HL-60/S4 treated with phorbol 12-myristate 13-acetate at 8.2 ng/mL for 4 days and 3 days (cell line): ENCODE results near the gene PRKCG.
"Not testable (repeated sequence)": the region's sequence is repeated elsewhere in the genome, so short reads cannot be mapped to it uniquely, and the experiment has no call there.

ENCODE experiments used
- in situ Hi-C: fragments of 300-500 bp; cut with MboI; formaldehyde crosslinking; loops from 2 replicates; pipeline ENCODE4 v1.15.0; 2022; ENCODE audit warnings: low sequenced_read_pairs

PRKCG gene

DNA sequence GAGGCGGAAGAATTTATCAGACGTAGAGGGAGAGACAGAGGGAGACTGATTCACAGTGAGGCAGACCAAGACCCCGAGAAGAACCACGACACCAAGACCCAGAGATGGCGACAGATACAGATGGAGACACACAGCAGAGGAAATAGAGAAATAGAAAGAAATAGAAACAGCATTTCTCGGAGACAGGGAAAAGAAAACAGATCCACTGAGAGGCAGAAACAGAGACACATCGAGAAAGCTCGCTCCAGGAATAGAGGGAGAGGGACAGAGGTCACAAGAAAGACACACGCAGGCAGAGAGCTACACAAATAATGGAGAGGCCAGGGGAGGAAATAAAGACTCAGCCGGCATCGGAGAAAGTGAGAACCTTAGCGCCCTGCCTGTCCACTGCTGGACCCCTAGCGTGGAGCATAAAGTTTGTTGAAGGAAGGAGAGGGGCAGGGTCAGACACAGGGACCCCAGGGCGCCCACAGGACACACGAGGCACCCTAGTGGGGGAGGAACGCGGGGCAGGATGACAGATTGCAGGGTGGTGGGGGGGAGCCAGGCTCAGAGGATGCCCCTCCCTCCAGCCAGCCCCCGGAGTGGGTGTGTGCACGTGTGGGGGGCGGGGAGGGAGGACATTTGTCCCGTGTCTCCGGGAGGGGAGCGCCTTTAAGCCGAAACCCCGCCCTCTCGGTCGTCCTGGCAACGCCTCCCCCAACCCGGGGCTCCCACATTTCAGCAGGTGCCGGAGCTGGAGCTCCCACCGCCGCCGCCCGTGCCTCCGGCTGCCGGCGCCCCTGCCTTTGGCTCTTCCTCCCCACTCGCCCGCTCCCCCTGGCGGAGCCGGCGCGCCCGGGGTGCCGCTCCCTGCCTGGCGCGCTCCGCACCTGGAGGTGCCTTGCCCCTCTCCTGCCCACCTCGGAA is at the start of gene PRKCG:
TSS of gene PRKCG (plus strand) at position 716 of the 909 bp plus-strand sequence. CDS start 298 bp downstream, outside the sequence.
- in situ Hi-C loops, result no loop called here

DNA sequence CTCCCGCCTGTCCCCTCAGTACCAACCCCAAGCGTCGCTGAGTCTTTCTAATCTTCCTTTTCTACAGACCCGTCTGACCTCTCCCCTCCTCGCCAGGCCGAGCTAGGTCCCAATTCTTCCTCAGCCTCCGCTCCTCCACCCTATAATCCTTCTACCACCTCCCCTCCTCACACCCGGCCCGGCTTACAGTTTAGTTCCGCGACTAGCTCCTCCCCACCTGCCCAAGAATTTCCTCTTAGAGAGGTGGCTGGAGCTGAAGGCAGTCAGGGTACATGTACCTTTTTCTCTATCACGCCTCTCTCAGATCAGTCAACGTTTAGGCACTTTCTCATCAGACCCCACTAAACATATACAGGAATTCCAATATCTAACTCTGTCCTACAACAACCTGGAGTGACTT is 49.1 kb upstream of the PRKCG start:
- in situ Hi-C loops, result not testable (repeated sequence)

DNA sequence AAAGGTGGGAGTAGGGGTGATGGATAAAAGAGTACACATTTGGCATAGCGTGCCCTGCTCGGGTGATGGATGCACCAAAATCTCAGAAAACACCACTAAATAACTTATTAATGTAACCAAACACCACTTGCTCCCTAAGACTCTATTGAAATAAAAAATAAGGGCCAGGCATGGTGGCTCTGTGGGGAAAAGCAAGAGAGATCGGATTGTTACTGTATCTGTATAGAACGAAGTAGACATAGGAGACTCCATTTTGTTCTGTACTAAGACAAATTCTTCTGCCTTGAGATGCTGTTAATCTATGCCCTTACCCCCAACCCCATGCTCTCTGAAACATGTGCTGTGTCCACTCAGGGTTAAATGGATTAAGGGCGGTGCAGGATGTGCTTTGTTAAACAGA is 43.6 kb upstream of the PRKCG start:
- in situ Hi-C loops, result not testable (repeated sequence)

GRCh38 chr19:53840241-53840640 is 41.8 kb upstream of the PRKCG start:
- in situ Hi-C loops, result not testable (repeated sequence)

- in situ Hi-C loops, result not testable (repeated sequence)
Measured at GRCh38 chr19:53840914-53841313, 41.1 kb upstream of the PRKCG start.

DNA sequence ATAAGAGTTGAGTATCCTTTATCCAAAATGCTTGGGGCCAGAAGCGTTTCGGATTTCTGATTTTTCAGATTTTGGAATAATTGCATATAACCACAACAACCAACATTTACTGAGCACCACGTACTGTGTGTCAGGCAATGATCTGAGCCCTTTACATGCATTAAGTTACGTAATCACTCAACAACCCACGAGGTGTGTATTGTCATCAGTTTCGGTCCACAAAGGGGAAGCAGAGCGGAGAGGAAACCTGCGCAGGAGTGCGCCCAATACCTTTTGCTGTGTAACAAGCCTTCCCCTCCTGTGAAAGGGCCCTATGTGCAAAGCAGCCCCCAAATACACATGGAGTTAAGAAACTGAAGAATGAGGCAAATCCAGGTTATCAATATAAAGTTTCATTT is 37.1 kb upstream of the PRKCG start:
- in situ Hi-C loops, result no loop called here

- in situ Hi-C loops, result no loop called here
Measured at GRCh38 chr19:53847555-53847954, 34.4 kb upstream of the PRKCG start.

DNA sequence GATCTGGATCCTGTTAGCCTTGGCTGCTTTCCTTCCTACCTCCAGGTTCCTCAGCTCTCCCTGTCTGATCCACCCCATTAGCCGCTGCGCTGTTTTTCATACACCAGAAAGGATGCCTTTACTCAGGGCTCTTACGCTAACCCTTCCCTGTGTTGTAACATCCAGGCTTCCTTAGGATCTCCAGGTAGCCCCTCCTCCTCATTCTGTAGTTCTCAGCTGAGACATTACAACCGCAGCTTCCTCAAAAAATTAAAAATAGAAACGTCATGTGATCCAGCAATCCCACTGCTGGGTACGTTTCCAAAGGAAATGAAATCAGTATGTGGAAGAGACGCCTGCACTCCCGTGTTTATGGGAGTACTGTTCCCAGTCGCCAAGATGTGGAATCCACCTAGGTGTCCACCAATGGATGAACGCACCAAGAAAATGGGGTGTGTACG is 32.7 kb upstream of the PRKCG start:
- in situ Hi-C loops, result no loop called here

DNA sequence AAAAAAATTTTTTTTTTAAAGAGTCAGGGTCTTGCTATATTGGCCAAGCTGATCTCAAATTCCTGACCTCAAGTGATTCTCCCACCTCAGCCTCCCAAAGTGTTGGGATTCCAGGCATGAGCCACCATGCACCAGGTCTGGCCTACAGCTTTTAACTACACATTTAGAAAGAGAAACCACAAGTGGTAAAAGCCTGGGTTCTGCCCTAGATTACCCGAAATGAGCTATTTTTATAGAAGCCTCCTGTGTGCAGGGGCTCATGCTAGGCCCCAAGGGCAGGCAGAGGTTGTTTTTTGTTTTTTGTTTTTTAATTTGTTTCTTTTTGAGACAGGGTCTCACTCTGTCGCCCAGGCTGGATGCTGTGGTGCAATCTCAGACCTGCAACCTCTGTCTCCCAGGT is 28.3 kb upstream of the PRKCG start:
- in situ Hi-C loops, result no loop called here

DNA sequence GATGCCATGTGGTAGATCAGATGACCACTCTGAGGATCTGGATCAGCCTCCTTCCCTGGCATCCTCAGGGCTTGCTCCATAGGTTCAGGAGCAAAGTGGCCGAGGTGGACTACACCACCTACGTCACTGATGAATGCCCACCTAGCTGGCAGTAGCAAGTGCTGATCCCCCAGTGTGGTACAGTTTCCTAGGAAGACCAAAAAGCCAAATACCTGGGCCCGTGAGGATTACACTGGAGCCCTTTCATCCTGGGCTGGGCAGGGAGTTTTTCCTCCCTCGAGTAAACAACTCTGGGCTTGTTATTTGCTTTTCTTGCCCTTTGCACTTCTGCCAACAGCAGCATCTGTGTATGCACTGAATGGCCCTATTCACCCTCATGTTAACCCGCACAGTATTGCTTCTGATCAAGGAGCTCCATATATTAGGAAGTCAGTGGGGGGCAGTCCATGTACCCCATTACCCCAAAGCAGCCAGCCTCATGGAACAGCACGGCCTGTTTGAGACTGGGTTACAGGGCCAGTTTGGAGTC is 17.6 kb upstream of the PRKCG start:
- in situ Hi-C loops, result no loop called here

- in situ Hi-C loops, result no loop called here
Measured at GRCh38 chr19:53865523-53865917, 16.5 kb upstream of the PRKCG start.

DNA sequence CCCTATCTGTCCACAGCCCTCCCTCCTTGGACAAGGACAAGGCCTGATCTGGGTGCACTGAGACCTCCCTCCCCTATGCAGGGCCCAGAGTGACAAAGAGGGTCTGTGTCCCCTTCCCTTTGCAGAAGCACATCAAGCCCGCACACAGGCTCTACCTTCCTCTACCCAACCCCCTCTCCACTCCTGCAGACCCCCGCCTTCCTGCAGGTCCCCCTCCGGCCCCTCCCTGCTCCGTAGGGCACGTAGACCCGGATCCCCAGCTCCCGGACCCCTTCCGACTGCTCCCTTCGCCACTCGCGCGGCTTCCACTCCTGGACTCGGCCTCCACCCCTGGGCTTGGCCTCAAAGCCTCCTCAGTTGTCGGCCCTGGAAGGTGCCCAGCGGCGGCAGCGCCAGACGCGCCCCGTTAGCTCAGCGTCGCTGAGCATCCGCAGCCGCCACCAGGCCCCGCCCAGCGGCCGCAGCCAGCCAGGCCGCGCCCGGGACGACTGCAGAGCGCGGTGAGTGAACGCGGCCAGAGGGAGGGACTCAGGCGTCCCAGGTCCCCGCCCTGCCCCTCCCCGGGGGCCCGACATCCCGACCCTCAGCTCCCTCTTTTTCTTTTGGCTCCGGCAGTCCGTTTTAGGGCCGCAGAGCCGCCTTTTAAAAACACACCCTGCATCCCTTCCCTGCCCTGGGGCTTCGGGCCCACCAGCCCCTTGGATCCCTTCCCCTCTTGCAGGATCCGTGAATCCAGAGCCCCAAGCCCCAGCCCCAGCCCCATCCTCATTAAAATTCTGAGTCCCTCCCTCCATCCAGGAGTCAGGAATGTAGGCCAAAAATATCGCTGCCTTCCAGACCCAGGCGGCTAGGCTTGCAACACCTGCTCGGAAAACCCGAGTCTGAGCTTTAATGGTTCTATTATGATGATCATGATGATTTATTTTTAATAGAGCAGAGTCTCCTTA is 15.8 kb upstream of the PRKCG start:
- in situ Hi-C loops, result no loop called here

GRCh38 chr19:53866865-53867224 is 15.2 kb upstream of the PRKCG start:
- in situ Hi-C loops, result no loop called here

DNA sequence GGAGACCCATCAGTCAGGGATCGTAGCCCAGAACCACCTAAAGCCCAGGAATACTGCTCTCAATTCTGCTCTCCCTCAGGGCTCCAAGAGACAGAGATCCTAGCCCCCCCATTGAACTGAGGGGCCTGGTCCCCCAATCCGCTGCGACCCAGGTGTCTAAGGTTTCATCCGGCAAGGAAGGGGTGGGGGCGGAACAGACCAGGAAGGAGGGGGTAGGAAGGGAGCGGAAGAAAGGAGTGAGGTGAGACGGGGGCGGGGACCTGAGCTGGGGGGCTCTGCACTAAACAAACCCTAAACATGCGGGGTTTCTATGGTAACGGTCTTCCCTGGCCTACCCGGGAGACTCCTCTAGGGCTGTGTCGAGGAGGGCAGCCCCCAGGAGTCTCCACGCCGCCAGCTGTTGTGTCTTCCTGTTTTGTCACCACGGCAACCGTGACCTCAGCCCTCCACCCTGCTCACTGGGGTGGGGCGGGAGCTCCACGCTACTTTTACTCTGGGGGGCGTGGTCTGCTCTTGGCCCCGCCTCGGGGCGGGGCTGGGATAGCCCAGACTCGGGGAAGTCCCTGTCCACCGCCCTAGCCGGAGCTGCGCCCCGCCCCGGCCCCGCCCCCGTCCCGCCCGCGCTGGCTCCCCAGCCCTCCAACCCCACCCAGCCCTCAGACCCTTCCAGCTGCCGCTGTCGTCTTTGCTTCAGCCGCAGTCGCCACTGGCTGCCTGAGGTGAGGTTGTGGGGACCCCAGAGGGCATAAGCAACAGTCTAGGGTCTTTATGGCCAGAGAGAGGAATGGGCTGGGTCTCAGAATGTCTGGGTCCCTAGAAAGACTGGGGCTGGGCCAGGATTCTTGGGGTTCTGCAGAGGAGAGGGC is 14.5 kb upstream of the PRKCG start, which contains the start of gene MYADM:
TSS of gene MYADM (plus strand) at position 659 of the 866 bp plus-strand sequence. CDS start 5,647 bp downstream, outside the sequence.
- in situ Hi-C loops, result no loop called here

DNA sequence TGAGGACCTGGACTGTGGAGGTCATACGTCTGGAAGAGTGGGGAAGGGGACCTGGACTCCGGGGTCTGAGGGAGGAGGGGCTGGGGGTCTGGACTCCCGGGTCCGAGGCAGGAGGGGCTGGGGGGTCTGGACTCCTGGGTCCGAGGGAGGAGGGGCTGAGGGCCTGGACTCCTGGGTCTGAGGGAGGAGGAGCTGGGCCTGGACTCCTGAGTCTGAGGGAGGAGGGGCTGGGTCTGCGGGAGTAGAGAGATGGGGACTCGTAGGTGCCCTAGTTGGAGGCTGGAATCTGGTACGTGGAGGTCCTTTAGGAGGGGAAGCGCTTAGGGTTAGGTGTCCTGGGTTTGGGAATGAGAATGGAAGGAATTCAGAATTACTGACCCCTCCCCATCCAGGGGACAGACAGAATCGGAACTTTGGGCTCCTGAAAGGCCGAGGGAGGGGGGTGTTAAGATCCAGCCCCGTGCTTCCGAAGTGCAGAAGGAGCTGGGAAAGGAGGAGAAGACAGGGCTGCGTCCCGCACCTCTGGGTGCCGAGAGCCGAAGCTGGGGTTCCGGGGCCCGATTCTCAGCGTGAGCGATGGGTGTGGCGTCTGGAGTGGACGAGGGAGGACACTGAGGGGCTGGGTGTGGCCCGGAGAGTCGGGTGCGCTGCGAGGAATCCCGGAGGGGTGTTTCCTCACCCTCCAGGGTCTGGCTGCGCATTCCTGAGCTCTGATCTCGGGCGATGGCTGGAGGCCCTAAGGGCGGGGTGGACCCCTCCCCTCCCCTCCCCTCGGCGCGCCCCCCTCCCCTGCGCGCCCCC is 13.7 kb upstream of the PRKCG start:
- in situ Hi-C loops, result no loop called here

- in situ Hi-C loops, result no loop called here
Measured at GRCh38 chr19:53868892-53869804, 12.8 kb upstream of the PRKCG start.

DNA sequence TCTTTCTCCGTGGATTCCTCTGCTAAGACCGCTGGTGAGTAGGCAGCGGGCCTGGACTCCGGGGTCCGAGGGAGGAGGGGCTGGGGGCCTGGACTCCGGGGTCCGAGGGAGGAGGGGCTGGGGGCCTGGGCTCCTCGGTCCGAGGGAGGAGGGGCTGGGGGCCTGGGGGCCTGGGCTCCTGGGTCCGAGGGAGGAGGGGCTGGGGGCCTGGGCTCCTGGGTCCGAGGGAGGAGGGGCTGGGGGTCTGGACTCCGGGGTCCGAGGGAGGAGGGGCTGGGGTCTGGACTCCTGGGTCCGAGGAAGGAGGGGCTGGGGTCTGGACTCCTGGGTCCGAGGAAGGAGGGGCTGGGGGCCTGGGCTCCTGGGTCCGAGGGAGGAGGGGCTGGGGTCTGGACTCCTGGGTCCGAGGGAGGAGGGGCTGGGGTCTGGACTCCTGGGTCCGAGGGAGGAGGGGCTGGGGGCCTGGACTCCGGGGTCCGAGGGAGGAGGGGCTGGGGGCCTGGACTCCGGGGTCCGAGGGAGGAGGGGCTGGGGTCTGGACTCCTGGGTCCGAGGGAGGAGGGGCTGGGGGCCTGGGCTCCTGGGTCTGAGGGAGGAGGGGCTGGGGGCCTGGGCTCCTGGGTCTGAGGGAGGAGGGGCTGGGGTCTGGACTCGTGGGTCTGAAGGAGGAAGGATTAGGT is 12.1 kb upstream of the PRKCG start:
- in situ Hi-C loops, result not testable (repeated sequence)

- in situ Hi-C loops, result no loop called here
Measured at GRCh38 chr19:53870485-53870844, 11.5 kb upstream of the PRKCG start.
